Activated T-helper 1 cell treated with anti-CD3 and anti-CD28 coated beads, Interleukin-2, amount 50 U/mL, for 16 hours (primary cell): Measurements from ENCODE around the gene NOL4L.

ENCODE experiments used
- DNase-seq, 2 donors: peaks; one replicate each; pipeline ENCODE4 v3.0.0-alpha.2; 2020; ENCODE audit warnings: low read depth in 1 of 2, low spot score in 1 of 2

The NOL4L gene

DNA sequence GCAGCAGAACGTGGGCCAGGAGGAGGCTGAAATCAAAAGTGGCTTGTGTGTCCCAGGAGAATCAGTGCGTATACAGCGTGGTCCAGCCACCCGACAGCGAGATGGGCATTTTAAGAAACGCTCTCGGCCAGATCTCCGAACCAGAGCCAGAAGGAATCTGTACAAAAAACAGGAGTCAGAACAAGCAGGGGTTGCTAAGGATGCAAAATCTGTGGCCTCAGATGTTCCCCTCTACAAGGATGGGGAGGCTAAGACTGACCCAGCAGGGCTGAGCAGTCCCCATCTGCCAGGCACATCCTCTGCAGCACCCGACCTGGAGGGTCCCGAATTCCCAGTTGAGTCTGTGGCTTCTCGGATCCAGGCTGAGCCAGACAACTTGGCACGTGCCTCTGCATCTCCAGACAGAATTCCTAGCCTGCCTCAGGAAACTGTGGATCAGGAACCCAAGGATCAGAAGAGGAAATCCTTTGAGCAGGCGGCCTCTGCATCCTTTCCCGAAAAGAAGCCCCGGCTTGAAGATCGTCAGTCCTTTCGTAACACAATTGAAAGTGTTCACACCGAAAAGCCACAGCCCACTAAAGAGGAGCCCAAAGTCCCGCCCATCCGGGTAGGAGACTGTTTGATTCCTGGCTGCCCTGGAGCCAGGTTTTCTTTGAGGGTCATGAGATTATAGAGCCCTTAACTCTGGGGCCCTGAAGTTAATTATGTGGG lies 151.7 kb downstream of the NOL4L start:
- DNase-seq = no peak

DNA sequence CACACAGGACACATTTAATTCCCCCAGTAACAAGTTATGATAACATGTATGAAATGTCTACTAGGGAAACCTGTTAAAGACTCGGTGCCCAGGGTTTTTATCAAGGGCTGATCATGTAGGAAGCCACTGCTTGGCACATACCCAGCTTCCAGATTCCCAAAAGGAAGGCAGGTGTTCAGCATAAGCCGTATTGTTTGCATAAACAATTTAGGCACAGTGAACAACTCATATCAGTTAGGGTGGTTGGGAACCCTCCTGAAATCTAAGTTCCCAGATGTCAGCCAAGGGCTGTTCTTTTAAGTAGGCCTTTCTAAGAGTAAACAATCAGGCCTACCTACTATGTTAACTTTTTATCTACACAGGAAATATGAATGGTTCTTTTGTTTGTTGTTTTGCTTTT lies 152.9 kb downstream of the NOL4L start:
- DNase-seq = no peak

DNA sequence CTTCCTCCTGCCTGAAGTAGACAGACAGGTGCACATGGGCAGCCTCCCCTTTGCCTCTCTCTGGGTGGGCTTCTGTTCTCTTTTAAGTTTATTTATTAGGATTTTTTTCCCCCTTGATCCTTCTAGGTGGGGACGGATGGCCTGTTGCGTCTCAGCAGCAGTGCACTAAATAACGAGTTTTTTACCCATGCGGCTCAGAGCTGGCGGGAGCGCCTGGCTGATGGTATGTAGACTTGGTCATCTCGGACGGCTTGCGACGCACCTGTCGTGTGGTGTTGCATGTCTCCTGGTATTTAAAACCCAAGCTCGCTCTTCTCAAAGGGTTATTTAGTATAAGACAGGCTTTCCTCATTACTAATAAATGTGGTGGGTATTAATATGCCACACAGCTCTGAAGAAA lies 153.7 kb downstream of the NOL4L start:
- no peak for DNase-seq

DNA sequence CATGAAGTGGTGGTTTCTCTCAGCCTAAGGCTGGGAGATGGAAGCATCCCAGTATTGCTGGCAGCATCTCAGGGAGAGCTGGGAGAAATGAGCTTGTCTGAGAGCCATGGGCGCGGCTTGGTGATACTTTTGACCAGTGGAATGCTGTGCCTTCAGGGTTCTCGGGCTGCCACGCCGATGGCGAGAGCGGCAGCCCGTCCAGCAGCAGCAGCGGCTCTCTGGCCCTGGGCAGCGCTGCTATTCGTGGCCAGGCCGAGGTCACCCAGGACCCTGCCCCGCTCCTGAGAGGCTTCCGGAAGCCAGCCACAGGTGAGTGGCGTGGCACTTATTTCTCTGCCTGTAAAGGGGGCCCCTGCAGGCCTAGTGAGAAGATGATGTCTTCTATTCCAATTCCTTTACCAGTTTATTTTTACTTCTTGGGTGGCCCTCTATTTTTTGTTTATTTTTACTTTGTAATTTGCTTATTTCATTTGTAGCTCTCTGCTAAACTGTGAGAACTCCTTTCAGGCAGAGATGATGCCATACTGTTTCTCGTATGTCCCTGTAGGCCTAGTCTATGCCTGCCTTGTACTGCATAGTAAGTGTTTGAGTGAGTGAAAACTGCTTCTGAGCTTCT lies 155.3 kb downstream of the NOL4L start:
- no peak for DNase-seq

DNA sequence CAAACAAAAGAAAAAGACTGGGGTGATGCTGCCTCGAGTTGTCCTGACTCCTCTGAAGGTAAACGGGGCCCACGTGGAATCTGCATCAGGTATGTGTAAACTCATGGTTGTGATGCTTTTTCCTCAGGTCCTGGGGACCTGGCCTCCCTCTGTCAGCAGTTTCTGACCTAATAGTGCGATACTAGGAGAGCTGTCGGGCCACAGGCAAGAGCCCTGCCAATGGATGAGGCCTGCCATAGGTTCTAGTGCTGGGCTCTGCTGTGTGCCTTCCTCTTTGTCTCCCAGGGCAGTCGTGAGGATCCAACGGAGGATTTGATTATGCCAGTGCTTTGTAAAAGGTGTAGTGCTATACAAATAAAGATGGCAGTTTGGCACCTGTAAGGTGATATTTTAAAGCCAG lies 155.8 kb downstream of the NOL4L start:
- DNase-seq = no peak

DNA sequence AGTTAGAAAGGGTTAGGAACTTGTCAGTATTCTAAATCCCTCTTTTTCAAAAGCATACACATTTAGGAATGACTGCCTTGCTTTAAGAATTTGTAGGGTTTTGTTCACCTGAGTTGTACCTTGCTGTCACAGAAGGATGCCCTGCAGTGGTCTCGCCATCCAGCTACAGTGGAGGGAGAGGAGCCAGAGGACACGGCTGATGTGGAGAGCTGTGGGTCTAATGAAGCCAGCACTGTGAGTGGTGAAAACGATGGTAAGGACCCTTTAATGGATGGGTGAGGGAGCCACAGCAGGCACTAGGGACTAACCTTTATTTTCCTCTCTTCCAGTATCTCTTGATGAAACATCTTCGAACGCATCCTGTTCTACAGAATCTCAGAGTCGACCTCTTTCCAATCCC lies 157.1 kb downstream of the NOL4L start:
- no peak for DNase-seq

DNA sequence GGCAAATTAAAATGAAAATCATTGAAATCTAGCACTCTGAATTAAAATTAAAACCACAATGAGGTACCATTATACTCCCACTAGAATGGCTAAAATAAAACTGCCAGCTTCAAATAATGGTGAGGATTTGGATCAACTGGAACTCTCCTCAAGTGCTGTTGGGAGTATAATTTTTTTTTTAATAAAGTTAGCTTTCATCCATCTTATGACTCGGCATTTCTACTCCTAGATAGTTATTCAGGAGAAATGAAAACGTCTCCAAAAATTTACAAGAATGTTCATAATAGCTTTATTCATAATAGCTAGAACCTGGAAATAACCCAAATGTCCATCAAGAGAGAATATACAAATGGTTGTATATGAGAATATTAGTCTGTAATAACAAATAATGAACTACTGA lies 163.8 kb downstream of the NOL4L start:
- no peak for DNase-seq

DNA sequence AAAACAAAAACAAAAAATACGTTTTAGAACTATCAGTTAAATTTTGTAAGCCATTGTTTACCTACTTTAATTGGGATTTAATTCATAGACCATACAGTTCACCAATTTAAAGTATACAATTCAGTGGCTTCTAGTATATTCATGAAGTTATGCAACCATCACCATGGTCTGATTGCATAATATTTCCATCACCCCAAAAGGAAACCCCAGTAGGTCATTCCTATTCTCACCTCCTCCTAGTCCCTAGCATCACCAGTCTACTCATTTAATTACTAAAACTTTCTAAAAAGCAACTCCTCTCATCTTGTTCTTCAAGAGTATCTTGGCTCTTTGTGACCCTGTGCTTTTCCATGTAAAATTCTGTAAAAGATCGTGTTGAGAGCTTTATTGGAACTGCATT lies 166.8 kb downstream of the NOL4L start:
- no peak for DNase-seq

DNA sequence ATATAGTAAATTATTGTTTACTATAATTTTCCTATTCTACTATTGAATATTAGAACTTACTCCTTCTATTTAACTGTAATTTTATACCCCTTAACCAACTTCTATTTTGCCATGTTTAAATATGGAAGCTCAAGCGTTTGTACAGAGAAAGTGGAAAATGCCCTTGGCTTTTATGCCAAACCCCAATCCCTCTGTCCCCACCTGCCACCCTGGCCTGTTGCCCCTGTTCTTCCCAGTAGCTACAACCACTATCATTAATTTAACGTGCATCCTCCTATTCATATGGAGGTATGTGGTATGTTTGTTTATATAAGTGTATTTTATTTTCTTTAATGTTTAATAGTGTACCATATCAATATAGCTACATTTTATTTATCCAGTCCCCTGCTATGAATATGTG lies 168.9 kb downstream of the NOL4L start:
- DNase-seq = no peak

DNA sequence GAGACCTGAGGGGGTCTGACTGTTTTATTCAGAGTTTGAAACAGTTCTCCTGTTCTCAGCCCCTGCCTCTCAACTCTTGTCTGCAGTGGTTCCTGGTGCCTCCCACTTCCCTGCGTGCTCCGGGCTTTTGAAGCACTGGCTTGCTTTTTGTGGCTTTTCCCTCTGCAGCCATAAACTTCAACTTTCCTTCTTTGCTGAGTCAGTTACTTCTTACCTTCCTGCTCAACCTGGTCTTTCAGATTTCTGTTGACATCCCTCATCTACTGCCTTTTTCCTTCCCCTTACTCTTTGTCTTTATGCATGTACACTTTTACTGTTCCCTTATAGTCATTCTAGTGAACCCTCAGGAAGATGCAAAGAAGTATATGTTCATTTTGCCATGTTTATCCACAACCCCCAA lies 169.6 kb downstream of the NOL4L start:
- DNase-seq = no peak

DNA sequence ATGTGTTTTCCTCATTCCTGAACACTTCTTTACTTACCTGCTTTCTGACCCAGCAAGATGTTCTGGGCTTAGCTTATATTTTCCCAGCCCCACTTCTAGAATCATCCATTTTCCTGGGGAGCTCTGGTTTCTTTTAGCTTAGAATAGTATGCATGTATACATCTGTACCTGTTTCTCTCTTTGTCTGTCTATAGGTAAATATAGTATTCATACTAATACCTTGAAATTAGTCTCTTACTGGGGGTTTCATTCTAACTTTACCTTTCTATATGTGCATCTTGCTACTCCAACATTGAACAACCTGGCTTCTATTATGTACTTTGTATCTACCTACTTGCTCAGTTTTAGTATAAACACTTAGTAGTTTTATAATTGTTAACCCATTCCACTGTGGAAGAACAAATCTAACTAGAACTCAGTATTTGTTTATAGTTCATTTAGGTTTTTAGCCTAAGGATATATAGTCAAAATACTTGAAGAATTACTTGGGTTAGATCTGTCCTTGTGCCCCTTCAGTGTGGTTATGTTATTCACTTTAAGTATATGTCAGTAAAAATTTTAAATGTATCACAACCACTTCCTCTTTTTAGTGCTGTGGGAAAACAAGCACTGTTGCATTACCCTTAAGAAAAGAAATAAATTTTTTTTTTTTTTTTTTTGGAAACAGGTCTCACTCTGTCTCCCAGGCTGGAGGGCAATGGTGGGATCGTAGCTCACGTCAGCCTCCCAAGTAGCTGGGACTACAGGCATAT lies 173.0 kb downstream of the NOL4L start:
- no peak for DNase-seq

DNA sequence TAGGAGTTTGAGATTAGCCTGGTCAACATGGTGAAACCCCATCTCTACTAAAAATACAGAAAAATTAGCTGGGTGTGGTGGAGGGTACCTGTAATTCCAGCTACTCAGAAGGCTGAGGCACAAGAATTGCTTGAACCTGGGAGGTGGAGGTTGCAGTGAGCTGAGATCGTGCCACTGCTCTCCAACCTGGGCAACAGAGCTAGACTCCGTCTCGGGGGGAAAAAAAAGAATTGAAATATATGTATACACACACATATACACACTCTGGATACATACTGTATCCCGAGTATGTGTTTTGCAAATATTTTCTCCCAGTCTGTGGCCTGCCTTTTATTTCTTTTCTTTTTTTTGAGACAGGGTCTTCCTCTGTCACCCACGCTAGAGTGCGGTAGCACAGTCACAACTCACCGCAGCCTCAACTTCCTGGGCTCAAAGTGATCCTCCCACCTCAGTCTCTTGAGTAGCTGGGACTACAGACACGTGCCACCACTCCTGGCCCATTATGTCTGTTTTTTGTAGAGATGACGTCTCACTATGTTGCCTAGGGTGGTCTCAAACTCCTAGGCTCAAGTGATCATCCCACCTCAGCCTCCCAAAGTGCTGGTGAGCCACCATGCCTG lies 177.9 kb downstream of the NOL4L start:
- DNase-seq = peak; percentile 20

DNA sequence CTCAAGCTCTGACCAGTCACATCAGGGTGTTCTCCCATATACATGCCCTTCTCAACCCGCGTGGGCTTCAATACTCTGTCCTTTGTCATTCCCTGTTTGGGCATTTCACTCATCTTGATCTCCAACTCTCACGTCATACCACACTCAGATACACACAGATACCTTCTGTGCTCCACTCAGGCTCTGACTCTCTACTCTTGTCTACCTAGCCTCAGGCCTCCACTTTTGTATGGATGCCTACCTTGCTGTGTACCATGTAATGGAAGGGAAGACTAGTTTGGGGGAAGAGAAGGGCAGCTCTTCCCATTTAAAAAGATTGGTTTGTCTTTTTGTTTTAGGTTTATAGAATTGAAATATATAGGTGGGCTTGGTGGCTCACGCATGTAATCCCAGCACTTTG lies 178.4 kb downstream of the NOL4L start:
- DNase-seq = no peak

DNA sequence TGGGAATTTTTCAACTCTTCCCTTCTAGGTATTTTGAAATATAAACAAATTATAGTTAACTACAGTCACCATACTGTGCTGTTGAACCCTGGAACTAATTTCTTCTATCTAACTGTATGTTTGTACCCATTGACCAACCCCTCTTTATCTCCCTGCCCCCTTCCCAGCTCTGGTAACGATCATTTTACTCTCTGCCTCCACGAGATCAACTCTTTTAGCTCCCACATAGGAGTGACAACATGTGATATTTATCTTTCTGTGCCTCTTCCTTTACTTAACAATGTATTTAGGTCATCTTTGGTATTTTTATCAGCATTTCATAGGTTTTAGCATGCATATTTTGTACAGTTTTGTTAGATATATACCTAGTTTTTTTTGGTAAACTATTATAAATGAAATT lies 181.1 kb downstream of the NOL4L start:
- DNase-seq = no peak

DNA sequence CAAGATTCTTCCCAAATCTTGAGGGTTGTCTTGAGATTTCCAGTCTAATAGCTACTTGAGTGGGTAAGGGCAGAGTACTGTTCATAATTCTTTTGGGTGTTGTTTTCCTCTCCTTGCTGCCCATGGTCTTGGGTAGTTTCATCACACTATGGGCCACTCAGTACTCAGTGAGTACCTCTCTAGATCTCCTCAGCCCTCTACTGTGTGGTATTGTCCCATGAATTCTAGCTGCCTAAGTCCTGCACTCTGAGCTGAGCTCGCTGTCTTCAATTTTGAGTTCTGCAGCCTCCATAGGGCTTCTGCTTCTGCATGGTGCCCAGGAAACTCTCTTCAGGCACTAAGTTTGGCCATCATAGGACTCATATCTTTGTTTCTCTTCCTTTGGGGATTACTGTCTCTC lies 184.7 kb downstream of the NOL4L start:
- no peak for DNase-seq

DNA sequence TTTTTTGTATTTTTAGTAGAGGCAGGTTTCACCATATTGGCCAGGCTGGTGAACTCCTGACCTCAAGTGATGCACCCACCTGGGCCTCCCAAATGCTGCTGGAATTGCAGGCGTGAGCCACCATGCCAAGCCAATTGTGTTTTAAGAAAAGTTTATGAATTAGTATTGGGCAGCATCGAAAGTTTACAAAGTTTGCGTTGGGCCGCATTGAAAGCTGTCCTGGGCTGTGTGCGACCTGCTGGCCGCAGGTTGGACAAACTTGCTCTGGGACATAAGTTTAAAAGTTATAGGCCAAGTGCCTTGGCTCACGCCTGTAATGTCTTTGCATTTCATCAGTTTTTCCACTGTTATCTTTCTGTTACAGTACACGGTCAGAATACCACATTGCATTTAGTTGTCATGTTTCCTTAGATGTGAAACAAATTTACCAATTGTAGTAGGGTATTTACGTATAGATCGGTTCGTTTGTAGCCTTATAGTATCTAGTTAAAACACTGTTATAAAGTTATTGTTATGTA lies 187.5 kb downstream of the NOL4L start:
- DNase-seq = no peak

DNA sequence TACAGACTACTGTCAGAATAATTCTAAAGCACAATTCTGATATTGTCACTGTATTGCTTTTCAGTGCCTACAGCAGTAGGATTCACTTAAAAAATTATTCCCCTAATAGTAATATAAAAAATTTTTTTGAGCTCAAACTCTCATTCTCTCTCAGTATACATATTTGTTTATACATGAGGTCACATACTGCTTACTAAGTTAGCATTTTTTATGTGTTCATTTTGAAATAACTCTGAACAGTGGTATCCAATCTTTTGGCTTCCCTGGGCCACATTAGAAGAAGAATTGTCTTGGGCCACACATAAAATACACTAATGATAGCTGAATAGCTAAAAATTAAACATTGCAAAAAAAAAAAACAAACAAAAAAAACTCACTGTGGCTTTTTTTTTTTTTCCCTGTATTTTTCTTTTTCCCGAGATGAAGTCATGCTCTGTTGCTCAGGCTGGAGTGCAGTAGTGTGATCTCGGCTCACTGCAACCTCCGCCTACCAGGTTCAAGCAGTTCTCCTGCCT lies 188.4 kb downstream of the NOL4L start:
- DNase-seq = no peak

DNA sequence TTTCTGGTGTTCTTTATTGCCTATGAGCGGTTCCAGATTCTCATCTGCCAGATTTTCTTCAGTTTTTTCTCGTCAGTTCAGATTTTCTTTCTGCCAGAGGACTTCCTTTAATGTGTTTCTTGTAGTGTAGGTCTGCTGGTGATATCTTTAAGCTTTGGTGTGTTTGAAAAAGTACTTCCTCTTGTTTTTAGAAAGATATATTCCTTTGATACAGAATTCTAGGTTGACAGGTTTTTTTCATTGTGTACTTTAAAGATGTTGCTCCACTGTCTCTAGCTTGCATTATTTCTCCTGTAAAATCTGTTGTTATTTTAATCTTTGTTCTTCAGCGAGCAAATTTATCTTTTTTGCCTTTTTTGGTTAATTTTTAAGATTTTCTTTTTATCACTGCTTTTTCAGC lies 190.1 kb downstream of the NOL4L start:
- no peak for DNase-seq
